NCI-H2196 treated with DMSO at 0.1 percent for 48 hours (cell line): ENCODE data around the gene COX7A2L.
"Not testable (repeated sequence)": the region's sequence is repeated elsewhere in the genome, so short reads cannot be mapped to it uniquely, and the experiment has no call there.

Experiments
- DNase-seq: peaks from one replicate; lab custom pipeline; 2025; ENCODE audit not compliant: unreplicated experiment; lab: John Stamatoyannopoulos, UW

The COX7A2L gene, protein sequence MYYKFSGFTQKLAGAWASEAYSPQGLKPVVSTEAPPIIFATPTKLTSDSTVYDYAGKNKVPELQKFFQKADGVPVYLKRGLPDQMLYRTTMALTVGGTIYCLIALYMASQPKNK

DNA sequence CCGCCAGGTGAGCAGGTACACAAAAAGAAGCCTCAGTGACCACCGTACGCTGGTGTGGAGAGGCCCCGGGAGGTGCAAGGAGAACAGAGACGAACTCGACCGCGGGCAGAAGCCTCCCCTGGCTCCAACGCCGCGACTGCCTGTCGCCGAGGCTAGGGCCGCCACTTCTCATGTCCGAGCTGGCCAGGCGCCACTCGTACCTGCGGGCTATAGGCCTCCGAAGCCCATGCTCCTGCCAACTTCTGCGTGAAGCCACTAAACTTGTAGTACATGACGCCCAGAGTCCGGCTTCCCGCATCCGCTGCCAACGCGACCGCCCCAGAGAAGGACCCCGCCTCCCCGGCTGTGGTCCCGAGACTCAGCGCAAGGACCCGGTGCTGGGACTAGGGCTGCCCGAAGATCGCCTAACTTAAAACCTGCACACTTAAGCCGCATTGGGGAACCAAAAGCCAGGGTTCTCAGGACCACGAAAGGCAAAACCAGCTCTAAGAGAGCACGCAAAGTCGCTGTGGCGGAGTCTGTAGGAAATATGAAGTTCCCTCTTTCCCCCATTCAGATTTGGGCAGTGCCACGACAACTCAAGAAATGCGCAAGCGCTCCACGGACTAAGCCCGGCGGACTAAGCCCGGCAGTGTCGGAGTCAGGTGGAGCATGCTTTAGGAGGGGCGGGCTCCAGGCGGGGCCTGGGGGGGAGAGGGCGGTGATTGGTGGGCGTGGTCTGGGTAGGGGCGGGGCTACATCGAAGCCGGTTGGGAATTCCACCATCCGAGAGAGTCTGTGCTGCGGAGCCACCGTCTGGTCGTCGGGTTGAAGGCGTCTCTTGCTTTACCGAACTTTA, at the start of gene COX7A2L:
TSS of gene COX7A2L (minus strand) at position 328 of the 838 bp plus-strand sequence. CDS start at position 272, 56 bp downstream.
- peak; percentile 94 for DNase-seq

DNA sequence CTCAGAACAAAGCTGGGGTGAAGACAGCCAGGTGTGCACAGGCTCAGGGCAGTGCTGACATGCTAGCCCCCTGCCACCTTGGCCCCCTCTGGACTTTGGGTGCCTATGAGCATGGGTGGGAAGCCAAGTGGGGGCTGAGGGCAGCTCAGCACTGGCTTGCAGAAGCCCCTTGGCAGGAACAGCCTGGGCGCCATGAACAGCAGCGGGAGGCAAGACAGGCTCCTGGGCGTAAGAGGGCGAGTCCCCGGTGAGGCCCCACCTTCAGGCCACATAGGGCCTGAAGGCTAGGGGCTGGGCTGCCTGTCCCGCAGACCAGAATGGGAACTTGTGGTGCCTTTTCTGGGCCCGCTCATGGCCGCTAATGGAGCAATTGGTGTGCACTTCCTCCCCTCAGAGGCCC, 47.0 kb upstream of the COX7A2L start:
- no peak for DNase-seq

DNA sequence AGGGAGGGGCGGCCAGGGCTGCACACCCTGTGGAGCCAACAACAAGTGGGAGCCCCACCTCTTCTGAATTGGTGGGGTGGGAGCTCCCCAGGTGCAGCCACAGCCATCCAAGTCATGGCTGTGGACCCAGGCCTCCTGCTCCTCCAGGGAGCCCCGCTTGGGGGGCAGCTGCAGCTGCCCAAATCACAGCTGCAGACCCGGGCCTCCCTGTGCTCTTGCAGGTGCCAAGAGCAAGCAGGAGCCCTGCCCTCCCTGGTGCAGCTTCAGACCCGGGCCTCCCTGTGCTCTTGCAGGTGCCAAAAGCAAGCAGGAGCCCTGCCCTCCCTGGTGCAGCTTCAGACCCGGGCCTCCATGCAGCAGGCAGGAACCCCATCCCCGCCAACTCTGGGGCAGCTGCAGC, 46.5 kb upstream of the COX7A2L start:
- no peak for DNase-seq

DNA sequence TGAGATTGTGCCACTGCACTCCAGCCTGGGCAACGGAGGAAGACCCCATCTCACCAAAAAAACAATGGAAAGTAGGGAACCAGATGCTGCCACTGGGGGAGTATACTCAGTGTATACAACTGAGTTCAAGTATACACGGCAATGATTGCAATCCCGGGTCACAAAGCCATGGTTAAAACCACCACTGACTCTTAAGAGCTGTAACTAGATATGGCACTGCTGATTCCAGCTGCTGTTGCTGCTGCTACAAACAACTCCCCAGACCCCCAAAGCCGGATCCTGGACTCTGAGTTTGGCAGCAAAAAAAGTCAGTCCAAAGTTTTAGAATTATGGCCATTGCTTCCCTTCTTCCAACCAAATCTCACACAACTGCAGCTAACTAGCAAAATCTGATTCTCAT, 43.7 kb upstream of the COX7A2L start:
- no peak for DNase-seq

DNA sequence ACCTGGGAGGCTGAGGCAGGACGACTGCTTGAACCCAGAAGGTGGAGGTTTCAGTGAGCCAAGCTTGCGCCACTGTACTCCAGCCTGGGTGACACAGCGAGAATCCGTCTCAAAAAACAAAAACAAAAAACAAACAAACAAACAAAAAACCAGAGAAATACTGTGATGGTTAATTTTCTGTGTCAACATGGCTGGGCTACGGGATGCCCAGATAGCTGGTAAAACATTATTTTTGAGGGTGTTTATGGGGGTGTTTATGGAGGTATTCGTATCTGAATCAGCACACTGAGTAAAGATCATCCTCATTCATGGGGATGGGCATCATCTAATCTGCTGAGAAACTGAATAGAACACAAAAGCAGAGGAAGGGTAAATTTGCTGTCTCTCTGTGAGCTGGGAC, 40.8 kb upstream of the COX7A2L start:
- DNase-seq = no peak

DNA sequence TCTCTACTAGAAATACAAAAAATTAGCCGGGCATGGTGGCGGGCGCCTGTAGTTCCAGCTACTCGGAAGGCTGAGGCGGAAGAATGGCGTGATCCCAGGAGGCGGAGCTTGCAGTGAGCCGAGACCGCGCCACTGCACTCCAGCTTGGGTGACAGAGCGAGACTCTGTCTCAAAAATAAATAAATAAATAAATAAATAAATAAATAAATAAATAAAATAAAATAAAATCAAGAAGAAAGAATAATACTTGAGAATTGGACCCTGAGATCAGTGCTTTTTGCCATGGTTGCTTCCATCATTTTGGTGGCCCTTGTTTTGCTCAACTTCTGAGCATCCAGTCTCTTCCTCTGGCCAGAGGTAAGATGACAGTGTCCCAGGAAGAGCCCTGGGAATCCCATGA, 37.0 kb upstream of the COX7A2L start:
- DNase-seq = not testable (repeated sequence)

DNA sequence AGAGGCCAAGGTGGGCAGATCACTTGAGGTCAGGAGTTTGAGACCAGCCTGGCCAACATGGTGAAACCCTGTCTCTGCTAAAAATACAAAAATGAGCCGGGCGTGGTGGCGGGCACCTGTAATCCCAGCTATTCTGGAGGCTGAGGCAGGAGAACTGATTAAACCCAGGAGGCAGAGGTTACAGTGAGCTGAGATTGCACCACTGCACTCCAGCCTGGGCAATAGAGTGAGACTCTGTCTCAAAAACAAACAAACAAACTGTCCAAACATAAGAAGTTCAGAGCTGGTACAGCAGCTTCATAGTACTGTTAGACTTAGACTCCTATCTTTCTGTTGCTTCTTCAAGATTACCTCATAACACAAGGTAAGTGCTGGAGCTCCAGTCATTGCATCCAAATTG, 32.3 kb upstream of the COX7A2L start:
- not testable (repeated sequence) for DNase-seq

DNA sequence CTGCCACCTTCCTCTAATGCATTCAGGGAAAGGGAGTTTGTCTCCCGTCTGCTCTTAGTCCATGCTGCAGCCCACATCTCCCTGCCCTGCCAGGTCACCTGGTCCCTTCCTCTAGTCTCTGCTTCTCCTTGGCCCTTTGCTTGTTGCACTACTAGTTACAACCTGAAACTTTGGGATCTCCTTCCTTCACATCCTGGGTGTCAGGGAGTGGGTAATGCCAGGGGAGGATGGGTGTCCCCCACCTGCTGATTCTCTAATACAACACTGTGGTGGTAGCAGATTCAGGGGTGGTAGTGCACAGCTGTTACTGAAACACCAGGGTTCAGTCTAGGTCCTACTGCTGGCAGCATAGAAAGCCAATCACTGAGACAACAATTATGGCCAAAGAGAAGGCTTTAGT, 31.2 kb upstream of the COX7A2L start:
- no peak for DNase-seq

DNA sequence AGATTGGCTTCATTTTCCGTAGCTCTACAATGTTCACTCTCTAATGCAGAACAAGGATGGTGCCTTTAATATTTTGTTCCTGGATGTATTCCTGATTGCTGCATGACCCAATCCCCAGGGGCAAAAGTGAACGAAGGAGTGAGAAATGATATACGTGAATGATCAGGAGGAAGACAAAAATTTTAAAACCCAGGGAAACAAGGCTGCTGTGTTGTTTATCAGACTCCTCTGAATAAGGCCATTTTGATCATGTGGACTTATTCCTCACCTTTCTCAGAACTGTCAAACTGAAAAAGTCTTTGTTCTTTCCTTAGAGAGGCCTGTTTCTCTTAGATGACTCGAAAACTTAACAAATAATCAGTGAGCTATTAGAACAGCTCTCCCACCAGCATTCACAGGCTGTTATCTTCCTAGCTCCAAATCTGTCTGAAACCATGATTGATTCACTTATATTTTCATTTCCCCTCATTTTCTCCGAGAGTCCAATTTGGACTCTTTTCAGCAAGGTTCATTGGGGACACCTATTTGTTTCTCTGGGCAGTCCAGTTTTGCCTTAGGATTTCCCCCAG, 29.5 kb upstream of the COX7A2L start:
- no peak for DNase-seq

DNA sequence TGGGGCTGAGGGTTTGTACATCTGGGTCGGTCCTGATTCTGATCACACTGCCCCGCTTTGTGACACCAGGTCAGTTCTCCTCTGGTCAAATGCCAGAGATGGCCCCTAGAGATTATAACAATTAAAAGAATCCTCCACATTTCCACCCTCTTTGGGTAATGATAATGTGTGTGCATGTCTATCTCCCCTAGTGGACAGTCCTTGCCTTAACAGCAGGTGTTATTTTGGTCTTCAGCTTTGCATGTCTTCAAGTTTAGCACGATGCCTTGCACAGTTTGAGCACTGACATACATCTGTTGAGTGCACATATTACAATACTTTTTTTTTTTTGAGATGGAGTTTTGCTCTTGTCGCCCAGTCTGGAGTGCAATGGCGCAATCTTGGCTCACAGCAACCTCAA, 25.7 kb upstream of the COX7A2L start:
- DNase-seq = no peak

DNA sequence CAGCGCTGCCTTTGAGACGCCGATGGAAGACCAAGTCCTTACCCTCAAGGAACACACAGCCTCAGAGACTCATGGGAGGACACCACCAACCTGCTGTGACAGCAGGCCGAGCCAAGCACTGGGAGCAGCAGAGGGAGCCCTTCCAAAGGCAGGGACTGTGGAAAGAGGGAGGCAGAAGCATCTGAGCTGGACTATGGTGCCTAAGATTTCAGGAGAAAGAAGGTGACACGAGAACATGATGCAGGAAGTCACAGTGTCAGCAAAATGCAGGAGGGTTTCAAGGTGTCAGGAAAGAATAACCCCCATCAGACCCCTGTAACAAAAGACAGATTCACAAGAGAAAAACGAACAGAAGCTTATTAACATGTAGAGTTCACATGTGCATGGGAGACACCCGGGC, 24.2 kb upstream of the COX7A2L start:
- no peak for DNase-seq

DNA sequence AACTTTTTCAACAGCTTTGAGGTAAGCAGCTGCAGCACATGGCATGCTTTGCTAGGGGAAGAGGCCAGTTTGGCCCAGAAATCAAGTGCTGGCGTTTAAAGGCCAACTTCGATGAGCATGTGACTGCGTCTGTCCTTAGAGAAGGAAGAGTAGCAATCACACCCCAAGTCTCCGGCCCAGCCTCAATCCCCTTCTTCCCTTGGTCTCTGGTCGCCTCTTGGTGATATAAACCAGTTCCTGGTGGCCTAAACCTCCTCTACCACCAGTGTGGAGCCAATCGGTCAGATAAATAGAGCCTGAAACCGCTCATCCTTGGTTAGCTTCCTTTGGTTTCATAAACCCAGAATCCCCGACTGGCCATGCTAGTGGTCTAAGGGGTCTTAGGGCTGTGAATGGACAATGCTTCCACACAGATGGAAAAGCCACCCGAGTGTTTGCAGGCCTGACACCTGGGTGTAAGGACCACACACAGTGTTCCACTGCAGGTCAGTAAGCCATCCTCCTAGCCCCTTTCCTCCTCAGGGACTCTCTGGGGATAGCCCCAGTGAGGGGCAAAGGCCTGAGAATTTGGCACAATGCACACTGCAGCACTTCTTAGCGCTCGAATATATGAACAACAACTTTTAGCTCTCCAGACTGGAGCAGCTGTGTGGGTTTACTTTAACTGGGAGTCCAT, 23.0 kb upstream of the COX7A2L start:
- DNase-seq = no peak

DNA sequence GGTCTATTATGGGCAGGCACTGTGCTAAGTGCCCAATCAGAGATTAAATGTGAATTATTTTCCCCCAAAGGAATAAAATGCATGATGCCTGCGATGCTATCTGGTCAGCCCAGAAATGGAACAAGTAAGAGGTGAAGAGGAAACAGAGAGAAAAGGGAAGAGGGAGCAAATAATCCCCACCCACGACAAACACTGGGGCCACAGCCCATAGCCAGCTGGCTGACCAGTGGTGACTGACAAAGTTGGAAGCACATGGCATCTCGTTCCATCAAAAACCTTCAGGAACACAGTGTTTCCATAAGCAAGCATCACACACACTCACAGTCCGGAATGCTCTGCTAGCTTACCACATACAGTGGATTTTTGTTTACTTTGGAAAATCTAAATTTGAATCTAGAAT, 21.1 kb upstream of the COX7A2L start:
- DNase-seq = no peak

DNA sequence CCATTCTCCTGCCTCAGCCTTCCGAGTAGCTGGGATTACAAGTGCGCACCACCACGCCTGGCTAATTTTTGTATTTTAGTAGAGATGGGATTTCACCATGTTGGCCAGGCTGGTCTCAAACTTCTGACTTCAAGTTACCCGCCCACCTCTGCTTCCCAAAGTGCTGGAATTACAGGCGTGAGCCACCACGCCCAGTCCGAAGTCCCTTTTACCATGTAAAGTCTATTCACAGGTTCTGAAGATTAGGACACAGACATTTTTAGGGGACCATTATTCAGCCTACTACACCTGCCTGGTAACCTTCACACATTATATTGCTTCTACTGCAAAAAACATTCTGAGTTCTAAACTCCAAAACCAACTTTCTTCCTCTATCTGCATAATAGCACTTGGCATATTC, 19.0 kb upstream of the COX7A2L start:
- DNase-seq = not testable (repeated sequence)

DNA sequence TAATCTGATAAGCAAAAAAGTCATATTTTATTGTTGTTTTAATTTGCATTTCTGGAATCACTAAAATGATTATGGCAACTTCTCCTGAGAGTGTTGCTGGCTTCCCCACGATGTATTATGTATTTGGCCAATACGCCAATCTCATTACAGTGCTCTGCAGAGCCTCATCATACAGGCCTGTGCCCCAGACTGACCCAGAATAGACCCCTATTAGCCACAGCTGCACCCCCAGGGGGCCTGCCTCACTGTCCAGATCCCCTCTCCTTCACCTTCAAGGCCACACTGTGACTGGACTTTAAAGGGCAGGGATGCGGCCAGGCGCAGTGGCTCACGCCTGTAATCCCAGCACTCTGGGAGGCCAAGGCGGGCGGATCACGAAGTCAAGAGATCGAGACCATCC, 17.4 kb upstream of the COX7A2L start:
- no peak for DNase-seq

DNA sequence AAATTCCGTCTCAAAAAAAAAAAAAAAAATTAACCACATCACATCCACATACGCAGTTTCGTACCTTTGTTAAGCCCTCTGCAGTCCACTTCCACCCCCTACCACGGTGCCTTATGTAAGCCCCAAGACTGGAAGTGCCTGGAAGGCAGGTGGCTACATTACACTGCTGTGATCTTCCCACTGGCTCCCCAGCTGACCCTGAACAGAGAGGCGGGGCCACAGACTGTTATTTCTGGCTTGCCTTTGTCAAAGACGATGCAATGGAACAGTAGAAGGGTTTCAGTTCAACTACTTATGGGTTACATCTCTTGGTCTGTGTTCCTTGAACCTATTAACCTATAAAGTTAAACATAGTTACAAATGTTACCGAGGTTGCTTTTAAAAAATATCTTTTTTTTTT, 15.7 kb upstream of the COX7A2L start:
- DNase-seq = no peak

DNA sequence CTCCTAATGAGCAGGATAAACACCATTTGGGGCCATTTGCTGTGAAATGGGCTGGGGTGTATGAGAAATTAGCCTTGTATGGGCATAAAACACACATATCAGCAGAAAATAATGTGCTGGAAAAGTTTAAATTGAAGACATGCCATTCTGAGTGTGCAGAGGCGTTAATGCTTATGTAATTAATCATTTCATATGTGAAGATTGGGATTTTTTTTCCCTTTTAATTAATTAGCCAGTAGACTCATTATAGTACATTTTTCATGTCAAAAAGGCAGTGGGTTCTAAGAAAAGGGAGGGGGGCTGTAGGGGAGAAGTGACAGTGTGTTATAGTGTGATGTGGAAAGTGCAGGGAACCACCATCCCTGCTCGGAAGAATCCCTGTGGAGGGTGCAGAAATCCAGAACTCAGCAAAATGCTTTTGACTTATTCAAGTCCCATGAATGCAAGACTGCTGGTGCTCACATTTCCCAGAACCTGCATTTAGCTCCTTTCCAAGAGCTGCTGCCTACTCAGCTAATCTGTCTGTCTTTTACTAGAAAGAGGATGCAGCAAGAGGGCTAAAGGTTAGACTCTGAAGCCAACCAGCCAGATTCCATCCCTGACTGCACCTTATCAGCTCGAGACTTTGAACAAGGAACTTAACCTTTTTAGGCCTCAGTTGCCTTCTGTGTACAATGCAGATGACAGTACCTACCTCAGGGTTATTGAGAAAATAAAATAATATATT, 11.6 kb upstream of the COX7A2L start:
- no peak for DNase-seq

DNA sequence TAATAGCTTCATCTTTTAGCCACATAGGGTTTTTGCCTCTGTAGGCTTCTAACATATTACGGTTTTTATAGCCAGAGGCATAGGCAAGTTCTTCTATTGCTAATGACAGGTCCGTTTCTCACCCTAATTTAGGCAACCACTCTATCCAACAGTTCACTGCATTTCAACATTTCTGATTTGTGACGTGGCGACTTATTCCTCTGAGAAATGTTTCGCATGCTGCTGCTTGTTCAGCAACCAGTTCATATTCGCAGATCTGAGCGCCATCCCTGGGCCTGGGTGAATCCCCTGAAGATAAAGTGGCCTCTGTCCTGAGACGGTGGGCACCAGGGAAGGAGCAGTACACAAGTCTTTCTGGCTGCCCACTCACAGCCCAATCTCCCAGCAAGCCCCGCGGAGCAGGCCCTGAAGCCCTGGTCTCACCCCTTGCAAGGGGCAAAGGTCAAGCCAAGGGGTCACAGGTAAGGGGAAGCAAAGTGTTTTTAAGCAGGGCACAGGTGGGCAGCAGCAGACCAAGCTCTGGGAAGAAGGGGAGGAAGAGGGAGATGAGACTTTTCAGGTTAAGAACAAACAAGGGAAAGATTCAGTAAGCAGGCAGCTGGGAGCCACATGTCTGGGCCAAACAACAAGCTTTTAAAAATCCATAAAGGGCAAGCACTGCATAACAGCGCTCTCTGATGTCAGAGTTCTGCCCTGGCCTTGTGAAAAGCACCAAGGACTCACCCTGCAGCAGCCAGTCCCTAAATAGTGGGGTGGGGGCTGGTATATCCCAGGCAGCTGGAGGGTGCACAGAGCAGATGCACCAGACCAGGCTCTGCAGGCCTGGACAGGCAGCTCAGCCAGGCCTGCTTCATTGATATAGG, 10.8 kb upstream of the COX7A2L start:
- no peak for DNase-seq

DNA sequence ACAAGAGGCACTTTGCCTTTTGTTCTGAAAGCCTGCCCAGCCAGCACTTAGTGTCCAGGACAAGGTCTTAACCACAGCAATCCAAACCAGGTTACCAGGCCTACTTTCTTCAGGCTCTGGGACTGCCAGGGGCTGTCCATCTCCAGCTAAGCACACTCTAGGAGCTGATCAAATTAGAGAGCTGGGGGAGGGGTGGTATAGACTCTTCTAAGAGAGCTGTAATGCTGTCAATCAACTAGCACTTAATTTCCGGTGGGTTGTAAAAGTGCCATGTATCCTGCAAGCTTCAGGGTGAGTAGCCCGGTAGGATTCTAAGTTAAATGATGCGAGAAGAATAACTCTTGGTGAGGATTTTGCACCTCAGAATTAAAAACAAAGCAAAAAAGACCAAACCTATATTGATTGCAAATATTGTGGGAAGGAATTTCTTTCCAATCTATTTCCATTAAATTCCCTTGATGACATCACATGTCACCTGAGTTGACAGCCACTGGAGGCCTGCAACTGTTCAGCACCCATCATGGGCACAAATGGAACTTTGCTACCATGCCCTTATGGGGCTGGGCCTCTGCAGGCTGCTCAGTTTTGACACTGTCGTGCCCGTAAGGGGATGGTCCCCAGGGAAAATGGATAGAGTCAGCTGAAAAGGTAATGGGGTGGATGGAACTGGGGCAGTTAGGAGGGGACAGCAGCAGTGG, 8.7 kb upstream of the COX7A2L start:
- no peak for DNase-seq
